GM19099 (cell line): ENCODE data around the gene DAGLA.

ENCODE experiments used
- POLR2A ChIP-seq: IDR thresholded peaks from 3 replicates; pipeline ENCODE4 v1.6.1; 2011; ENCODE audit warnings: low read depth; ENCODE audit not compliant: insufficient read length; ENCODE audit errors: extremely low read depth

Gene DAGLA

GRCh38 chr11:61697078-61697502, 16.9 kb downstream of the DAGLA start:
- no peak for TF ChIP-seq POLR2A

GRCh38 chr11:61697764-61698163, 17.6 kb downstream of the DAGLA start:
- TF ChIP-seq POLR2A = no peak

GRCh38 chr11:61698173-61698948, 18.2 kb downstream of the DAGLA start:
- no peak for TF ChIP-seq POLR2A

GRCh38 chr11:61699737-61700160, 19.6 kb downstream of the DAGLA start:
- TF ChIP-seq POLR2A = no peak

GRCh38 chr11:61700212-61700611, 20.0 kb downstream of the DAGLA start:
- no peak for TF ChIP-seq POLR2A

- no peak for TF ChIP-seq POLR2A
Observed at GRCh38 chr11:61700720-61701119, 20.5 kb downstream of the DAGLA start.

GRCh38 chr11:61701242-61701886, 21.2 kb downstream of the DAGLA start:
- no peak for TF ChIP-seq POLR2A

GRCh38 chr11:61702701-61703312, 22.6 kb downstream of the DAGLA start:
- TF ChIP-seq POLR2A = no peak

- TF ChIP-seq POLR2A = no peak
Observed at GRCh38 chr11:61704838-61705237, 24.6 kb downstream of the DAGLA start.

- no peak for TF ChIP-seq POLR2A
Observed at GRCh38 chr11:61706452-61707400, 26.5 kb downstream of the DAGLA start.

GRCh38 chr11:61707574-61707973, 27.4 kb downstream of the DAGLA start:
- TF ChIP-seq POLR2A = no peak

- no peak for TF ChIP-seq POLR2A
Observed at GRCh38 chr11:61709110-61709509, 28.9 kb downstream of the DAGLA start.

GRCh38 chr11:61709572-61709971, 29.4 kb downstream of the DAGLA start:
- TF ChIP-seq POLR2A = no peak

GRCh38 chr11:61710019-61710418, 29.8 kb downstream of the DAGLA start:
- no peak for TF ChIP-seq POLR2A

- no peak for TF ChIP-seq POLR2A
Observed at GRCh38 chr11:61711037-61711436, 30.8 kb downstream of the DAGLA start.

GRCh38 chr11:61711498-61711897, 31.3 kb downstream of the DAGLA start:
- no peak for TF ChIP-seq POLR2A

- TF ChIP-seq POLR2A = no peak
Observed at GRCh38 chr11:61712314-61712713, 32.1 kb downstream of the DAGLA start.
